Naive thymus-derived CD8-positive, alpha-beta T cell (primary cell): Measurements from ENCODE around the gene UBE2D4. TPM values are rescaled to one million over a fixed set of nuclear protein-coding genes. Genes with fewer than 3 reads are reported as not detected.
"Not testable (repeated sequence)": the region's sequence is repeated elsewhere in the genome, so short reads cannot be mapped to it uniquely, and the experiment has no call there.

Experiments
- ATAC-seq, 2 donors: fragments of 150-1000 bp; cut with Tn5 transposase in 1 of 2; sonication (Bioruptor Pico), chemical (Tn5 transposase) in 1 of 2; 1 replicate in 1 of 2; 2 replicates in 1 of 2; pipeline ENCODE4 v1.10.0; 2021; ENCODE audit warnings: mild to moderate bottlenecking in 2 of 2, moderate library complexity in 2 of 2
- POLR2A ChIA-PET: fragments of 350-600 bp; sonication (Branson Sonifier 250); formaldehyde crosslinking; loops from one replicate; lab custom pipeline; 2021; ENCODE audit warnings: antibody characterized with exemption; lab: Charles Lee
- DNase-seq, 10 donors: peaks; one replicate each; pipeline versions ENCODE4 v3.0.0 to v3.0.0-alpha.2; 2020 to 2022
- H3K27ac Mint-ChIP-seq, 10 donors: one replicate each; pipeline ENCODE4 v1.8.0; 2020 to 2022; ENCODE audit warnings: mild to moderate bottlenecking in 10 of 10, mixed read lengths in 10 of 10, moderate library complexity in 4 of 10, inconsistent platforms in 1 of 10
- H3K27me3 Mint-ChIP-seq, 5 donors: one replicate each; pipeline ENCODE4 v1.8.0; 2021 to 2022; ENCODE audit warnings: mixed read lengths in 5 of 5
- H3K36me3 Mint-ChIP-seq, 3 donors: one replicate each; pipeline ENCODE4 v1.8.0; 2020 to 2022; ENCODE audit warnings: mixed read lengths in 3 of 3, mild to moderate bottlenecking in 2 of 3, inconsistent platforms in 1 of 3
- H3K4me1 Mint-ChIP-seq, 4 donors: one replicate each; pipeline ENCODE4 v1.8.0; 2021 to 2022; ENCODE audit warnings: mixed read lengths in 4 of 4
- H3K4me3 Mint-ChIP-seq, 10 donors: one replicate each; pipeline ENCODE4 v1.8.0; 2020 to 2022; ENCODE audit warnings: mild to moderate bottlenecking in 10 of 10, mixed read lengths in 10 of 10, moderate library complexity in 6 of 10, inconsistent platforms in 1 of 10
- H3K9me3 Mint-ChIP-seq, 9 donors: one replicate each; pipeline ENCODE4 v1.8.0; 2020 to 2022; ENCODE audit warnings: mixed read lengths in 9 of 9, mild to moderate bottlenecking in 3 of 9, inconsistent platforms in 1 of 9, moderate library complexity in 1 of 9
- polyA plus RNA-seq, 3 donors: library from polyadenylated mRNA; unstranded; fragments of 300-500 nt; fragmentation: Illumina TruSeq; gene quantifications; one replicate each; pipeline ENCODE4 v1.2.3, GENCODE V29; 2021
- total RNA-seq, 8 experiments: library from RNA in 2 of 8; stranded (reverse) in 2 of 8; gene quantifications; one replicate each; pipeline ENCODE4 v1.2.3 and lab custom pipeline; 2021 to 2026

The UBE2D4 gene
- total and polyA plus RNA-seq, 5 experiments from 2014 or later, result 6.7 to 17.6 (median 9.3) TPM

DNA sequence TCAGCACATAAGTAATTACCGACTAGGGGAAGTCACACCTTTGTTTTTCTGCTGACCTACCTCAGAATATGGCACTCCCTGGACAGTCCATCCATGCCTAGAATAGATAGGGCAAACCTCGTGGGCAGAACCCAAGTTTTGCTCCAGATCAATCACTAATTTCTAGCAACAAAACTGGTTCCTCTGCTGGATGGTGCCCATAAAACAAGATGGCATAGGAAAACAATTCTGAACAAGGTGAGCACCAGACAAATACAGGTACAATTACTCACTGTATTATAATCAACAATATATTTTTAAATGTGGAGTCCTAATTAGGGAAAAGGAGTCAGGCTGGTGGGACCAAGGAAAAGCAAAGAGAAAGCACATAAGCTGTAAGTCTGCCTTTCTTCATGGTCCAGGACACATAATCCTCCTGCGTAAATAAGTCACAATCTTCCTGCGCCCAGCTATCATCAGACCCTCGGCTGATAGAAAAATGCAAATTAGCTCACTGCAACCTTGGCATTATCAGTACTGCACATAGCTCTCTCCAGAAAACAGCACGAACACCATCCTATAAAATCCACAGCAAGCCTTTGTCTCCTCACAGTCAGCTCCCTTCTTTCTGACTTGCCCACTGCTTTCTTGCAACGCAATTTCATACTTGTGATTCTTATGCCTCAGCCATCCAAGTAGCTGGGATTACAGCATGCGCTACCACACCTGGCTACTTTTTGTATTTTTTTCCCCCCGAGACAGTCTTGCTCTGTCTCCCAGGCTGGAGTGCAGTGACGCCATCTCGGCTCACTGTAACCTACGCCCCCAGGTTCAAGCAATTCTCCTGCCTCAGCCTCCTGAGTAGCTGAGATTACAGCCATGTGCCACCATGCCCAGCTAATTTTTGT, 34.9 kb upstream of the UBE2D4 start:
- no peaks in the 10 kb centered on the region for H3K9me3 Mint-ChIP-seq
- peaks cover 4 to 33% (median 12%) of the 10 kb centered on the region in 3 donors for H3K36me3 Mint-ChIP-seq
- no peak for DNase-seq
- POLR2A ChIA-PET, result no interaction called here
- H3K4me3 Mint-ChIP-seq, result peak overlapping the region in 2 of 10 donors; percentile 5 to 54
- peak overlapping the region in 2 of 10 donors; percentile 2 to 63 for H3K27ac Mint-ChIP-seq
- H3K4me1 Mint-ChIP-seq, result peaks cover 29 to 59% (median 55%) of the 10 kb centered on the region in 4 donors
- ATAC-seq, result no peak
- no peaks in the 10 kb centered on the region for H3K27me3 Mint-ChIP-seq

- POLR2A ChIA-PET, result interaction anchor here (0.5 kb wide), 1 partner anchor 15 kb away, joined by 3 read pairs; no protein-coding TSS in a partner anchor
Measured at GRCh38 chr7:43895847-43896415, 30.3 kb upstream of the UBE2D4 start.

DNA sequence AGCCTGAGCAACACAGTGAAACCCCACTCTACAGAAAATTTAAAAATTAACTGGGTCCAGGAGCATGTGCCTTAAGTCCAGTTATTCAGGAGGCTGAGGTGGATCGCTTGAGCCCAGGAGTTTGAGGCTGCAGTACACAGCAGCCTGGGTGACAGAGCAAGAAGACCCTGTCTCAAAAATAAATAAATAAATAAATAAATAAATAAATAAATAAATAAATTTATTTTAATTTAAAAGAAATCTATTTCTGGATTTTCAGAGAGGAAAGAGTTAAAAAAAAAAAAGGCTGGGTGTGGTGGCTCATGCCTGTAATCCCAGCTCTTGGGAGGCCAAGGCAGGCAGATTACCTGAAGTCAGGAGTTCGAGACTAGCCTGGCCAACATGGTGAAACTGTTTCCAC, 27.7 kb upstream of the UBE2D4 start:
- DNase-seq, H3K27me3 Mint-ChIP-seq, ATAC-seq, H3K4me3 Mint-ChIP-seq, H3K9me3 Mint-ChIP-seq, H3K27ac Mint-ChIP-seq, POLR2A ChIA-PET: not testable (repeated sequence)
- Mint-ChIP-seq H3K36me3 (peaks cover 4 to 25% (median 12%) of the 10 kb centered on the region in 3 donors), H3K4me1 (peaks cover 26 to 55% (median 46%) of the 10 kb centered on the region in 4 donors)

More at GRCh38 chr7:43895847-43896415, 30.3 kb upstream of the UBE2D4 start:
- peaks cover 4 to 27% (median 12%) of the 10 kb centered on the region in 3 donors for H3K36me3 Mint-ChIP-seq
- no peaks in the 10 kb centered on the region for H3K27me3 Mint-ChIP-seq
- peaks cover 26 to 50% (median 48%) of the 10 kb centered on the region in 4 donors for H3K4me1 Mint-ChIP-seq
- no peak overlapping the region for H3K27ac Mint-ChIP-seq
- ATAC-seq, result no peak
- no peaks in the 10 kb centered on the region for H3K9me3 Mint-ChIP-seq
- no peak overlapping the region for H3K4me3 Mint-ChIP-seq
- no peak for DNase-seq

DNA sequence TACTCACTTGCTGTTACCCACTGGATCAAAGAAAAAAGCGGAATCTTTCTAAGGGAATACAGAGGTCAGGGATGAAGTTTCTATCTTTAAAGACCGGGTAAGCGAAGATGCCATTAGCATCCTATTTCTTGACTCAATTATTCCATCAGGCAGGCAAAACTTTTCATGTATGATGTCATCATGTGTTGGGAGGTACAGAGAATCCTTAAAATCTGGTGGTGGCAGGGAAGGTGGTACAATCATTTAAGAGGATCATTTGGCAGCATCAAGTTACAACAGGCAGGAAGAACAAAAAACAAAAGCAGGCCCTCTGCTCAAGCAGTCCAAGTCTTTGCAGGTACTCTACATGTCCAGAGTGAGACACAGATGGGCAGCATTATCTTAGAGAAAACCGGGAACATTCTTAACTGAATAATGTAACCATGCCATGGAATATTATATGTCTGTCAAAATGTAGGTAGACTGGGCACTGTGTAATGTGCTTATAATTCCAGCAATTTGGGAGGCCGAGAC, 23.6 kb upstream of the UBE2D4 start:
- peaks cover 0 to 5% (median 0%) of the 10 kb centered on the region in 3 donors for H3K36me3 Mint-ChIP-seq
- DNase-seq, result no peak
- H3K27ac Mint-ChIP-seq, result peak overlapping the region in 8 of 10 donors; percentile 4 to 72 (median 38)
- POLR2A ChIA-PET, result no interaction called here
- H3K4me3 Mint-ChIP-seq, result peak overlapping the region in 1 of 10 donors; percentile 8
- no peak for ATAC-seq
- H3K4me1 Mint-ChIP-seq, result peaks cover 24 to 57% (median 52%) of the 10 kb centered on the region in 4 donors
- H3K9me3 Mint-ChIP-seq, result no peaks in the 10 kb centered on the region
- no peaks in the 10 kb centered on the region for H3K27me3 Mint-ChIP-seq

- Mint-ChIP-seq H3K27me3 (no peaks in the 10 kb centered on the region), H3K27ac (peak overlapping the region in 8 of 10 donors; percentile 29 to 75 (median 50)), H3K36me3 (peaks cover 0 to 5% (median 0%) of the 10 kb centered on the region in 3 donors), H3K9me3 (no peaks in the 10 kb centered on the region), H3K4me3 (peak overlapping the region; percentile 85 to 97 (median 95)), H3K4me1 (peaks cover 19 to 56% (median 46%) of the 10 kb centered on the region in 4 donors)
- DNase-seq (no peak), ATAC-seq (no peak)
- POLR2A ChIA-PET, result interaction anchor here (0.6 kb wide), 1 partner anchor 364 kb away, joined by 3 read pairs; no protein-coding TSS in a partner anchor
Measured at GRCh38 chr7:43904533-43905208, 21.6 kb upstream of the UBE2D4 start.

- POLR2A ChIA-PET, result interaction anchor here (0.6 kb wide), 1 partner anchor 363 kb away, joined by 3 read pairs; no protein-coding TSS in a partner anchor
- peaks cover 19 to 56% (median 45%) of the 10 kb centered on the region in 4 donors for H3K4me1 Mint-ChIP-seq
Measured at GRCh38 chr7:43905209-43905946, 20.9 kb upstream of the UBE2D4 start.

DNA sequence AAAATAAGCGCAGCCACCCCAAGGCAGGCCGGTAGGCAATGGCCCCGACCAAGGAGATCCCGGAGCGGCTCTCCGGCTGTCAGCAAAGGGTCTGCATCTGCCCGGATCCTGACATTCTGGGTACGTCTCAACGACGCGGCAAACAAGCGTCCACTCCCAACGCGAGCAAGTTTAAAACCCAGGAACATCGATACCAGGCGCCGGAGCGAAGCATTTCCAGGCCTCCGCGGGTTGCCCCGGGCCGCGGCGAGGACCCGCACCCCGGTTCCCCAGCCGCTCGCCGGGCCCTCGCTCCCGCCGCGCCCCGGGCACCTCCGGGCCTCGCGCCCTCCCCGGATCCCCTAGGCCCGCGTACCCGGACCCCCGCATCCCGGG, 20.3 kb upstream of the UBE2D4 start:
- H3K4me1 Mint-ChIP-seq, result peaks cover 19 to 55% (median 42%) of the 10 kb centered on the region in 4 donors
- peak; percentile 52 to 53 for ATAC-seq
- H3K9me3 Mint-ChIP-seq, result no peaks in the 10 kb centered on the region
- peaks cover 0 to 5% (median 0%) of the 10 kb centered on the region in 3 donors for H3K36me3 Mint-ChIP-seq
- peak overlapping the region; percentile 88 to 97 (median 96) for H3K27ac Mint-ChIP-seq
- POLR2A ChIA-PET, result no interaction called here
- H3K4me3 Mint-ChIP-seq, result peak overlapping the region; percentile 85 to 97 (median 95)
- peak in 9 of 10 donors; percentile 1 to 30 (median 28) for DNase-seq
- H3K27me3 Mint-ChIP-seq, result no peaks in the 10 kb centered on the region

More at GRCh38 chr7:43905209-43905946, 20.9 kb upstream of the UBE2D4 start:
- no peaks in the 10 kb centered on the region for H3K27me3 Mint-ChIP-seq
- peak overlapping the region; percentile 85 to 97 (median 95) for H3K4me3 Mint-ChIP-seq
- H3K27ac Mint-ChIP-seq, result peak overlapping the region; percentile 88 to 97 (median 96)
- no peak for ATAC-seq
- peaks cover 0 to 5% (median 0%) of the 10 kb centered on the region in 3 donors for H3K36me3 Mint-ChIP-seq
- H3K9me3 Mint-ChIP-seq, result no peaks in the 10 kb centered on the region
- no peak for DNase-seq

- ATAC-seq (peak; percentile 91 to 92), DNase-seq (peak; percentile 35 to 75 (median 52))
- POLR2A ChIA-PET, result interaction anchor here (0.6 to 2.0 kb wide), 5 partner anchors 13 to 175 kb away, joined by 3 to 10 read pairs (median 4); partner anchors contain the start of gene UBE2D4
- H3K4me1 Mint-ChIP-seq, result peaks cover 19 to 49% (median 40%) of the 10 kb centered on the region in 4 donors
- no peaks in the 10 kb centered on the region for H3K27me3 Mint-ChIP-seq
- H3K27ac Mint-ChIP-seq, result peak within 1 kb of the TSS; percentile 88 to 97 (median 96)
- H3K4me3 Mint-ChIP-seq, result peak within 1 kb of the TSS; percentile 85 to 97 (median 95)
- H3K36me3 Mint-ChIP-seq, result peaks cover 0 to 5% (median 0%) of the 10 kb centered on the region in 3 donors
- no peaks in the 10 kb centered on the region for H3K9me3 Mint-ChIP-seq
Measured at GRCh38 chr7:43906331-43907010, 19.8 kb upstream of the UBE2D4 start, which contains the start of gene URGCP. URGCP (minus strand) TSS chr7:43906596; CDS start chr7:43906575, 21 bp downstream.

DNA sequence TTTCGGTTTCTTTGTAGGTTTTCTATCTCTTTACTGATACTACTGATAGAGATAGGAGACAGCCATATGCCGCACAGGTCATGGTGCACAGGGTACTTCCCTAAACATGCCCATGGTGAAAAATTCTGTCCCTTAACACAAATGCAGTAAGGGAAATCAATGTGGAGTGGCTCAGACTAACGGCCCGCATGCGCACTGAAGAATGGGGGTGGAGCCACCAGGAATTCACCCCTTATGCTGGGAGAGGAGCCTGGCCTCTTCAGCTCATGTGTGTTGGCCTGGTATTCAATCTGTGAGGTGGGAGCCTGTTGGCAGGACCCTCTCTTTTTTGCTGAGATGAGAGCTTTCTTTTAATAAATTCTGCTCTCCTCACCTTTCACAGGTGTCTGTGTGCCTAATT, 11.4 kb upstream of the UBE2D4 start:
- Mint-ChIP-seq H3K27ac (no peak overlapping the region), H3K4me1 (peaks cover 0 to 10% (median 2%) of the 10 kb centered on the region in 4 donors), H3K27me3 (no peaks in the 10 kb centered on the region), H3K9me3 (peaks cover 0 to 4% (median 0%) of the 10 kb centered on the region in 9 donors), H3K4me3 (no peak overlapping the region), H3K36me3 (peaks cover 0 to 14% (median 4%) of the 10 kb centered on the region in 3 donors)
- DNase-seq, result no peak
- ATAC-seq, result no peak
- POLR2A ChIA-PET, result no interaction called here

DNA sequence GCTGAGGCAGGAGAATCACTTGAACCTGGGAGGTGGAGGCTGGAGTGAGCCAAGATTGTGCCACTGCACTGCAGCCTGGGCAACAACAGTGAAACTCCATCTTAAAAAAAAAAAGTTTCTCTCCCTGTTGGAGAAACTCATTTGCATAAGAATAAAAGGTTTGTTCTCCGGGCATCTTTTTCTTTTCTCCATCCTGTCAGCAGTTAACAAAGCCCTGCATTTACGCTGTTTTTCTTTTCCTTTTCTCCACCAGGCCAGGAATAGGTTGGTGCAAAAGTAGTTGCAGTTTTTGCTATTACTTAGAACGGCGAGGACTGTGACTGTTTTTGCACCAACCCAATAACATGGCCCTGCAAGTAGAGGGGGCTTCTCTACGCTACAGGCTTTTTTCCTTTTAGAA, 10.3 kb upstream of the UBE2D4 start:
- POLR2A ChIA-PET, result no interaction called here

GRCh38 chr7:43921423-43921822, 4.8 kb upstream of the UBE2D4 start:
- peaks cover 15 to 41% (median 21%) of the 10 kb centered on the region in 4 donors for H3K4me1 Mint-ChIP-seq
- H3K9me3 Mint-ChIP-seq, result no peaks in the 10 kb centered on the region
- no peak overlapping the region for H3K4me3 Mint-ChIP-seq
- no peak overlapping the region for H3K27ac Mint-ChIP-seq
- ATAC-seq (no peak), DNase-seq (no peak)
- H3K36me3 Mint-ChIP-seq, result peaks cover 0 to 18% (median 4%) of the 10 kb centered on the region in 3 donors
- POLR2A ChIA-PET, result no interaction called here
- no peaks in the 10 kb centered on the region for H3K27me3 Mint-ChIP-seq

More for the DNA sequence above, 10.3 kb upstream of the UBE2D4 start:
- Mint-ChIP-seq H3K4me1 (peaks cover 0 to 14% (median 3%) of the 10 kb centered on the region in 4 donors), H3K9me3 (peaks cover 0 to 4% (median 0%) of the 10 kb centered on the region in 9 donors), H3K27ac (no peak overlapping the region), H3K36me3 (peaks cover 0 to 14% (median 4%) of the 10 kb centered on the region in 3 donors), H3K27me3 (no peaks in the 10 kb centered on the region), H3K4me3 (no peak overlapping the region)
- ATAC-seq (no peak), DNase-seq (no peak)
